Activated CD4-positive, alpha-beta T cell treated with anti-CD3 and anti-CD28 coated beads, Interleukin-2, amount 50 U/mL, for 4 hours (primary cell): Measurements from ENCODE around the gene KIAA1217.
"Not testable (repeated sequence)": the region's sequence is repeated elsewhere in the genome, so short reads cannot be mapped to it uniquely, and the experiment has no call there.

Experiments used
- DNase-seq, 2 experiments: peaks; one replicate each; pipeline ENCODE4 v3.0.0-alpha.2; 2020

Gene KIAA1217

GRCh38 chr10:24299578-24300260, 90.8 kb downstream of the KIAA1217 start:
- no peak for DNase-seq

GRCh38 chr10:24303522-24304310, 94.8 kb downstream of the KIAA1217 start:
- DNase-seq = no peak

- DNase-seq = no peak
These were observed 96.9 kb downstream of the KIAA1217 start for GRCh38 chr10:24305551-24306506.

GRCh38 chr10:24306507-24306875, 97.6 kb downstream of the KIAA1217 start:
- no peak for DNase-seq

GRCh38 chr10:24307116-24307515, 98.2 kb downstream of the KIAA1217 start:
- no peak for DNase-seq

- no peak for DNase-seq
These were observed 99.0 kb downstream of the KIAA1217 start for GRCh38 chr10:24307696-24308485.

GRCh38 chr10:24310104-24310503, 101.2 kb downstream of the KIAA1217 start:
- no peak for DNase-seq

GRCh38 chr10:24311888-24312287, 103.0 kb downstream of the KIAA1217 start:
- DNase-seq = no peak

GRCh38 chr10:24313283-24313682, 104.3 kb downstream of the KIAA1217 start:
- DNase-seq = no peak

GRCh38 chr10:24315211-24315610, 106.3 kb downstream of the KIAA1217 start:
- DNase-seq = no peak

- DNase-seq = no peak
These were observed 109.6 kb downstream of the KIAA1217 start for GRCh38 chr10:24318517-24318916.

- no peak for DNase-seq
These were observed 111.4 kb downstream of the KIAA1217 start for GRCh38 chr10:24320373-24320772.

GRCh38 chr10:24324651-24325050, 115.7 kb downstream of the KIAA1217 start:
- DNase-seq = no peak

GRCh38 chr10:24331457-24331856, 122.5 kb downstream of the KIAA1217 start:
- DNase-seq = no peak

- no peak for DNase-seq
These were observed 124.8 kb downstream of the KIAA1217 start for GRCh38 chr10:24333736-24334135.

- no peak for DNase-seq
These were observed 125.5 kb downstream of the KIAA1217 start for GRCh38 chr10:24334279-24334939.

GRCh38 chr10:24337723-24338122, 128.8 kb downstream of the KIAA1217 start:
- DNase-seq = not testable (repeated sequence)

GRCh38 chr10:24339387-24339786, 130.4 kb downstream of the KIAA1217 start:
- no peak for DNase-seq

GRCh38 chr10:24340446-24340845, 131.5 kb downstream of the KIAA1217 start:
- DNase-seq = no peak

GRCh38 chr10:24340883-24341282, 131.9 kb downstream of the KIAA1217 start:
- no peak for DNase-seq

- DNase-seq = no peak
These were observed 132.4 kb downstream of the KIAA1217 start for GRCh38 chr10:24341371-24341770.

- DNase-seq = no peak
These were observed 133.0 kb downstream of the KIAA1217 start for GRCh38 chr10:24341897-24342296.
